H1 (cell line): ENCODE results near the gene AFF4. TPM values are rescaled to one million over a fixed set of nuclear protein-coding genes. Genes with fewer than 3 reads are reported as not detected.

Source experiments
- CTBP2 ChIP-seq: IDR thresholded peaks from 2 replicates; pipeline ENCODE4 v1.7.0; 2011; ENCODE audit warnings: borderline replicate concordance, mild to moderate bottlenecking, moderate library complexity, mixed read lengths, low read length; ENCODE audit not compliant: insufficient read depth, insufficient read length
- HDAC6 ChIP-seq: IDR thresholded peaks from one replicate; pipeline ENCODE4 v1.7.1; 2012; ENCODE audit warnings: low read depth, mild to moderate bottlenecking, inconsistent platforms, low read length, moderate library complexity
- NRF1 ChIP-seq: IDR thresholded peaks from 2 replicates; pipeline ENCODE4 v1.6.1; 2011; ENCODE audit warnings: mild to moderate bottlenecking, low read depth, low read length, improper control_type of control experiment
- SP1 ChIP-seq: IDR thresholded peaks from 2 replicates; pipeline ENCODE4 v1.6.1; 2011; ENCODE audit warnings: low read depth, low read length
- SP2 ChIP-seq: IDR thresholded peaks from 2 replicates; pipeline ENCODE4 v1.6.1; 2012; ENCODE audit warnings: mild to moderate bottlenecking, low read length, inconsistent platforms
- TAF7 ChIP-seq: optimal IDR thresholded peaks from 2 replicates; pipeline ENCODE3; 2011; ENCODE audit warnings: low read depth, mild to moderate bottlenecking, inconsistent platforms, low read length, moderate library complexity, borderline replicate concordance
- ZNF274 ChIP-seq: IDR thresholded peaks from 2 replicates; pipeline ENCODE4 v1.7.0; 2012; ENCODE audit warnings: low read length, borderline replicate concordance; ENCODE audit errors: extremely low read depth
- polyA plus RNA-seq, 7 experiments: library from polyadenylated mRNA; depleted of rRNA in 3 of 7; stranded (reverse) in 5 of 7; unstranded in 2 of 7; fragments of >200 nt in 5 of 7; fragments of 200-250 nt in 2 of 7; gene quantifications; 1 replicate in 5 of 7; 2 replicates in 1 of 7; 4 replicates in 1 of 7; pipeline versions ENCODE4 v1.2.1 to v1.2.3, GENCODE V29; 2011 to 2013; ENCODE audit warnings: missing spikeins in 2 of 7, mixed read lengths in 2 of 7
- total RNA-seq: library from RNA; stranded (reverse); fragmentation: NEBNext Ultra II Directional; extraction: Animal tissue kit (Norgen Biotek cat#: 25700); gene quantifications from 2 replicates; pipeline ENCODE4 v1.2.1, GENCODE V29; 2021
- TF ChIP-seq, protein P1 (sequence below): fragments of 300-600 bp; sonication (generic); IDR thresholded peaks from 2 replicates; pipeline ENCODE4 v1.7.1; 2012; ENCODE audit warnings: low read length, moderate library complexity, mild to moderate bottlenecking, inconsistent platforms; ENCODE audit not compliant: insufficient replicate concordance
- TF ChIP-seq, protein P2 (sequence below), 3 experiments: IDR thresholded peaks; 1 replicate in 2 of 3; 2 replicates in 1 of 3; pipeline versions ENCODE4 v1.5.1 to v1.6.1; 2011; ENCODE audit warnings: low read length in 3 of 3, mild to moderate bottlenecking in 3 of 3, inconsistent platforms in 2 of 3, low read depth in 1 of 3, moderate library complexity in 1 of 3; ENCODE audit not compliant: insufficient read depth in 1 of 3; ENCODE audit errors: control extremely low read depth in 1 of 3

The AFF4 gene
- total and polyA plus RNA-seq, 2 of the 8 experiments (the other 6 are each of a cell fraction or from before 2014, with no cell fraction given): 12.0 to 61.4 TPM

DNA sequence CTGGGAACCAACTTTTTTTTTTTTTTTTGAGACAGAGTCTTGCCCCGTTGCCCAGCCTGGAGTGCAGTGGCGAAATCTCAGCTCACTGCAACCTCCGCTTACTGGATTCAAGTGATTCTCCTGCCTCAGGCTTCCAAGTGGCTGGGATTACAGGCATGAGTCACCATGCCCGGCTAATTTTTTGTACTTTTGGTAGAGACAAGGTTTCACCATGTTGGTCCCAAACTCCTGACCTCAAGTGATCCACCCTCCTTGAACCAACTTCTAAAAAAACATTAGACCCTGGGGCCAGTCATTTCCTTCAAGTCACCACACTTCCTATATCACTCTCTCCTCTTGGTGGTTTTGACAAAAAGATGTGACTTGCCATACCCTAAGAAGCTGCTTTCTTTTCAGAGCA lies 122.1 kb downstream of the AFF4 start (continued):
- TF ChIP-seq, protein P1, sequence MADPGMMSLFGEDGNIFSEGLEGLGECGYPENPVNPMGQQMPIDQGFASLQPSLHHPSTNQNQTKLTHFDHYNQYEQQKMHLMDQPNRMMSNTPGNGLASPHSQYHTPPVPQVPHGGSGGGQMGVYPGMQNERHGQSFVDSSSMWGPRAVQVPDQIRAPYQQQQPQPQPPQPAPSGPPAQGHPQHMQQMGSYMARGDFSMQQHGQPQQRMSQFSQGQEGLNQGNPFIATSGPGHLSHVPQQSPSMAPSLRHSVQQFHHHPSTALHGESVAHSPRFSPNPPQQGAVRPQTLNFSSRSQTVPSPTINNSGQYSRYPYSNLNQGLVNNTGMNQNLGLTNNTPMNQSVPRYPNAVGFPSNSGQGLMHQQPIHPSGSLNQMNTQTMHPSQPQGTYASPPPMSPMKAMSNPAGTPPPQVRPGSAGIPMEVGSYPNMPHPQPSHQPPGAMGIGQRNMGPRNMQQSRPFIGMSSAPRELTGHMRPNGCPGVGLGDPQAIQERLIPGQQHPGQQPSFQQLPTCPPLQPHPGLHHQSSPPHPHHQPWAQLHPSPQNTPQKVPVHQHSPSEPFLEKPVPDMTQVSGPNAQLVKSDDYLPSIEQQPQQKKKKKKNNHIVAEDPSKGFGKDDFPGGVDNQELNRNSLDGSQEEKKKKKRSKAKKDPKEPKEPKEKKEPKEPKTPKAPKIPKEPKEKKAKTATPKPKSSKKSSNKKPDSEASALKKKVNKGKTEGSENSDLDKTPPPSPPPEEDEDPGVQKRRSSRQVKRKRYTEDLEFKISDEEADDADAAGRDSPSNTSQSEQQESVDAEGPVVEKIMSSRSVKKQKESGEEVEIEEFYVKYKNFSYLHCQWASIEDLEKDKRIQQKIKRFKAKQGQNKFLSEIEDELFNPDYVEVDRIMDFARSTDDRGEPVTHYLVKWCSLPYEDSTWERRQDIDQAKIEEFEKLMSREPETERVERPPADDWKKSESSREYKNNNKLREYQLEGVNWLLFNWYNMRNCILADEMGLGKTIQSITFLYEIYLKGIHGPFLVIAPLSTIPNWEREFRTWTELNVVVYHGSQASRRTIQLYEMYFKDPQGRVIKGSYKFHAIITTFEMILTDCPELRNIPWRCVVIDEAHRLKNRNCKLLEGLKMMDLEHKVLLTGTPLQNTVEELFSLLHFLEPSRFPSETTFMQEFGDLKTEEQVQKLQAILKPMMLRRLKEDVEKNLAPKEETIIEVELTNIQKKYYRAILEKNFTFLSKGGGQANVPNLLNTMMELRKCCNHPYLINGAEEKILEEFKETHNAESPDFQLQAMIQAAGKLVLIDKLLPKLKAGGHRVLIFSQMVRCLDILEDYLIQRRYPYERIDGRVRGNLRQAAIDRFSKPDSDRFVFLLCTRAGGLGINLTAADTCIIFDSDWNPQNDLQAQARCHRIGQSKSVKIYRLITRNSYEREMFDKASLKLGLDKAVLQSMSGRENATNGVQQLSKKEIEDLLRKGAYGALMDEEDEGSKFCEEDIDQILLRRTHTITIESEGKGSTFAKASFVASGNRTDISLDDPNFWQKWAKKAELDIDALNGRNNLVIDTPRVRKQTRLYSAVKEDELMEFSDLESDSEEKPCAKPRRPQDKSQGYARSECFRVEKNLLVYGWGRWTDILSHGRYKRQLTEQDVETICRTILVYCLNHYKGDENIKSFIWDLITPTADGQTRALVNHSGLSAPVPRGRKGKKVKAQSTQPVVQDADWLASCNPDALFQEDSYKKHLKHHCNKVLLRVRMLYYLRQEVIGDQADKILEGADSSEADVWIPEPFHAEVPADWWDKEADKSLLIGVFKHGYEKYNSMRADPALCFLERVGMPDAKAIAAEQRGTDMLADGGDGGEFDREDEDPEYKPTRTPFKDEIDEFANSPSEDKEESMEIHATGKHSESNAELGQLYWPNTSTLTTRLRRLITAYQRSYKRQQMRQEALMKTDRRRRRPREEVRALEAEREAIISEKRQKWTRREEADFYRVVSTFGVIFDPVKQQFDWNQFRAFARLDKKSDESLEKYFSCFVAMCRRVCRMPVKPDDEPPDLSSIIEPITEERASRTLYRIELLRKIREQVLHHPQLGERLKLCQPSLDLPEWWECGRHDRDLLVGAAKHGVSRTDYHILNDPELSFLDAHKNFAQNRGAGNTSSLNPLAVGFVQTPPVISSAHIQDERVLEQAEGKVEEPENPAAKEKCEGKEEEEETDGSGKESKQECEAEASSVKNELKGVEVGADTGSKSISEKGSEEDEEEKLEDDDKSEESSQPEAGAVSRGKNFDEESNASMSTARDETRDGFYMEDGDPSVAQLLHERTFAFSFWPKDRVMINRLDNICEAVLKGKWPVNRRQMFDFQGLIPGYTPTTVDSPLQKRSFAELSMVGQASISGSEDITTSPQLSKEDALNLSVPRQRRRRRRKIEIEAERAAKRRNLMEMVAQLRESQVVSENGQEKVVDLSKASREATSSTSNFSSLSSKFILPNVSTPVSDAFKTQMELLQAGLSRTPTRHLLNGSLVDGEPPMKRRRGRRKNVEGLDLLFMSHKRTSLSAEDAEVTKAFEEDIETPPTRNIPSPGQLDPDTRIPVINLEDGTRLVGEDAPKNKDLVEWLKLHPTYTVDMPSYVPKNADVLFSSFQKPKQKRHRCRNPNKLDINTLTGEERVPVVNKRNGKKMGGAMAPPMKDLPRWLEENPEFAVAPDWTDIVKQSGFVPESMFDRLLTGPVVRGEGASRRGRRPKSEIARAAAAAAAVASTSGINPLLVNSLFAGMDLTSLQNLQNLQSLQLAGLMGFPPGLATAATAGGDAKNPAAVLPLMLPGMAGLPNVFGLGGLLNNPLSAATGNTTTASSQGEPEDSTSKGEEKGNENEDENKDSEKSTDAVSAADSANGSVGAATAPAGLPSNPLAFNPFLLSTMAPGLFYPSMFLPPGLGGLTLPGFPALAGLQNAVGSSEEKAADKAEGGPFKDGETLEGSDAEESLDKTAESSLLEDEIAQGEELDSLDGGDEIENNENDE: no peak
- TF ChIP-seq CTBP2 (no peak), HDAC6 (no peak), TAF7 (no peak), SP2 (no peak), ZNF274 (no peak), SP1 (no peak), NRF1 (no peak)
- TF ChIP-seq, protein P2, sequence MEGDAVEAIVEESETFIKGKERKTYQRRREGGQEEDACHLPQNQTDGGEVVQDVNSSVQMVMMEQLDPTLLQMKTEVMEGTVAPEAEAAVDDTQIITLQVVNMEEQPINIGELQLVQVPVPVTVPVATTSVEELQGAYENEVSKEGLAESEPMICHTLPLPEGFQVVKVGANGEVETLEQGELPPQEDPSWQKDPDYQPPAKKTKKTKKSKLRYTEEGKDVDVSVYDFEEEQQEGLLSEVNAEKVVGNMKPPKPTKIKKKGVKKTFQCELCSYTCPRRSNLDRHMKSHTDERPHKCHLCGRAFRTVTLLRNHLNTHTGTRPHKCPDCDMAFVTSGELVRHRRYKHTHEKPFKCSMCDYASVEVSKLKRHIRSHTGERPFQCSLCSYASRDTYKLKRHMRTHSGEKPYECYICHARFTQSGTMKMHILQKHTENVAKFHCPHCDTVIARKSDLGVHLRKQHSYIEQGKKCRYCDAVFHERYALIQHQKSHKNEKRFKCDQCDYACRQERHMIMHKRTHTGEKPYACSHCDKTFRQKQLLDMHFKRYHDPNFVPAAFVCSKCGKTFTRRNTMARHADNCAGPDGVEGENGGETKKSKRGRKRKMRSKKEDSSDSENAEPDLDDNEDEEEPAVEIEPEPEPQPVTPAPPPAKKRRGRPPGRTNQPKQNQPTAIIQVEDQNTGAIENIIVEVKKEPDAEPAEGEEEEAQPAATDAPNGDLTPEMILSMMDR (IDR thresholded peaks at IDR 0.05; ENCODE audit: control extremely low read depth in 1 of 3, insufficient read depth in 1 of 3, low read depth in 1 of 3, low read length in 3 of 3): no peak
